Calu3 (cell line): ENCODE data around the gene NLGN1. TPM values are rescaled to one million over a fixed set of nuclear protein-coding genes. Genes with fewer than 3 reads are reported as not detected.

ENCODE experiments used
- BruUV-seq: library from RNA; stranded (reverse); fragments of 400-500 nt; replicated peaks from 2 replicates; lab custom pipeline; 2021; lab: Mats Ljungman, UMichigan
- CTCF ChIA-PET: fragments of 300-600 bp; sonication (Branson Sonifier 250); formaldehyde crosslinking; loops from one replicate; lab custom pipeline; 2022; ENCODE audit warnings: antibody characterized with exemption; lab: Charles Lee
- DNase-seq: peaks from one replicate; pipeline ENCODE4 v3.0.0; 2022
- H3K27ac Mint-ChIP-seq: one replicate; pipeline ENCODE4 v1.8.0; 2022; ENCODE audit warnings: mixed read lengths; ENCODE audit not compliant: unreplicated experiment
- H3K27me3 Mint-ChIP-seq: one replicate; pipeline ENCODE4 v1.8.0; 2022; ENCODE audit warnings: mixed read lengths; ENCODE audit not compliant: unreplicated experiment
- H3K36me3 Mint-ChIP-seq: one replicate; pipeline ENCODE4 v1.8.0; 2022; ENCODE audit warnings: mild to moderate bottlenecking, moderate library complexity, mixed read lengths; ENCODE audit not compliant: insufficient read depth, unreplicated experiment
- H3K4me1 Mint-ChIP-seq: one replicate; pipeline ENCODE4 v1.8.0; 2022; ENCODE audit warnings: mild to moderate bottlenecking, low read depth, mixed read lengths; ENCODE audit not compliant: unreplicated experiment
- H3K4me3 Mint-ChIP-seq: one replicate; pipeline ENCODE4 v1.8.0; 2022; ENCODE audit warnings: mild to moderate bottlenecking, low read depth, moderate library complexity, mixed read lengths; ENCODE audit not compliant: unreplicated experiment
- H3K9me3 Mint-ChIP-seq: one replicate; pipeline ENCODE4 v1.8.0; 2022; ENCODE audit warnings: low read depth, mixed read lengths; ENCODE audit not compliant: unreplicated experiment
- CTCF ChIP-seq: fragments of 200-600 bp; IDR thresholded peaks from one replicate; pipeline ENCODE4 v1.8.0; 2022; ENCODE audit warnings: antibody characterized with exemption; ENCODE audit not compliant: unreplicated experiment
- intact Hi-C: fragments of 100-400 bp; cut with micrococcal nuclease; formaldehyde crosslinking; loops from one replicate; pipeline ENCODE4 v1.10.0; 2022; ENCODE audit not compliant: unreplicated experiment
- total RNA-seq: library from RNA; stranded (reverse); gene quantifications from 2 replicates; pipeline ENCODE4 v1.2.3, GENCODE V29; 2022

Gene NLGN1
- total RNA-seq, 1 experiment from 2014 or later, result 2.6 TPM

- CTCF ChIA-PET, result interaction anchor here (0.6 kb wide), 1 partner anchor 572 kb away, joined by 4 read pairs; no protein-coding TSS in a partner anchor
- no peak for DNase-seq
- H3K9me3 Mint-ChIP-seq, result no peaks in the 10 kb centered on the region
- H3K36me3 Mint-ChIP-seq, result no peaks in the 10 kb centered on the region
- no peaks in the 10 kb centered on the region for H3K27me3 Mint-ChIP-seq
- intact Hi-C loops, result loop anchor here (5.0 kb wide), 1 partner anchor 507 kb away; no protein-coding TSS in a partner anchor
- no peak overlapping the region for H3K4me3 Mint-ChIP-seq
- BruUV-seq, result no TSS peak
- peaks cover 22% of the 10 kb centered on the region for H3K4me1 Mint-ChIP-seq
- TF ChIP-seq CTCF, result no peak
- no peak overlapping the region for H3K27ac Mint-ChIP-seq
Measured at GRCh38 chr3:174094669-174095068, 697.1 kb downstream of the NLGN1 start.

GRCh38 chr3:174097686-174098085 is 700.1 kb downstream of the NLGN1 start:
- H3K9me3 Mint-ChIP-seq, result no peaks in the 10 kb centered on the region
- H3K27me3 Mint-ChIP-seq, result no peaks in the 10 kb centered on the region
- DNase-seq, result no peak
- CTCF ChIA-PET, result interaction anchor here (0.6 to 1.3 kb wide), 2 partner anchors 29 to 71 kb away, joined by 3 to 4 read pairs; no protein-coding TSS in a partner anchor
- BruUV-seq, result no TSS peak
- no peak overlapping the region for H3K27ac Mint-ChIP-seq
- no peak overlapping the region for H3K4me3 Mint-ChIP-seq
- H3K36me3 Mint-ChIP-seq, result no peaks in the 10 kb centered on the region
- intact Hi-C loops, result loop anchor here (5.0 kb wide), 1 partner anchor 510 kb away; no protein-coding TSS in a partner anchor
- TF ChIP-seq CTCF, result no peak
- H3K4me1 Mint-ChIP-seq, result peaks cover 19% of the 10 kb centered on the region

- no peak for DNase-seq
- no TSS peak for BruUV-seq
- intact Hi-C loops, result loop anchor here (5.0 kb wide), 1 partner anchor 511 kb away; no protein-coding TSS in a partner anchor
- Mint-ChIP-seq H3K9me3 (no peaks in the 10 kb centered on the region), H3K36me3 (no peaks in the 10 kb centered on the region), H3K4me3 (no peak overlapping the region), H3K27me3 (no peaks in the 10 kb centered on the region), H3K4me1 (peaks cover 19% of the 10 kb centered on the region), H3K27ac (no peak overlapping the region)
- CTCF ChIA-PET, result no interaction called here
- TF ChIP-seq CTCF, result no peak
Measured at GRCh38 chr3:174098746-174099145, 701.2 kb downstream of the NLGN1 start.

- TF ChIP-seq CTCF, result no peak
- BruUV-seq, result no TSS peak
- CTCF ChIA-PET, result no interaction called here
- DNase-seq, result no peak
- Mint-ChIP-seq H3K4me3 (no peak overlapping the region), H3K4me1 (peaks cover 19% of the 10 kb centered on the region), H3K9me3 (no peaks in the 10 kb centered on the region), H3K36me3 (no peaks in the 10 kb centered on the region), H3K27me3 (no peaks in the 10 kb centered on the region), H3K27ac (no peak overlapping the region)
- intact Hi-C loops, result loop anchor here (5.0 kb wide), 1 partner anchor 512 kb away; no protein-coding TSS in a partner anchor
Measured at GRCh38 chr3:174099724-174100123, 702.2 kb downstream of the NLGN1 start.
